Umbilical cord (tissue), 2 donors: Measurements from ENCODE around the gene SEH1L. TPM values are rescaled to one million over a fixed set of nuclear protein-coding genes. Genes with fewer than 3 reads are reported as not detected.
"Not testable (repeated sequence)": the region's sequence is repeated elsewhere in the genome, so short reads cannot be mapped to it uniquely, and the experiment has no call there.

Experiments used
- DNase-seq: peaks from one replicate; pipeline ENCODE4 v3.0.0-alpha.2; 2015; ENCODE audit warnings: low spot score
- total RNA-seq: library from RNA; depleted of rRNA; stranded (reverse); fragments of >200 nt; gene quantifications from one replicate; pipeline ENCODE4 v1.2.3, GENCODE V29; 2014; ENCODE audit warnings: low replicate concordance; ENCODE audit not compliant: insufficient read depth

Gene SEH1L, protein sequence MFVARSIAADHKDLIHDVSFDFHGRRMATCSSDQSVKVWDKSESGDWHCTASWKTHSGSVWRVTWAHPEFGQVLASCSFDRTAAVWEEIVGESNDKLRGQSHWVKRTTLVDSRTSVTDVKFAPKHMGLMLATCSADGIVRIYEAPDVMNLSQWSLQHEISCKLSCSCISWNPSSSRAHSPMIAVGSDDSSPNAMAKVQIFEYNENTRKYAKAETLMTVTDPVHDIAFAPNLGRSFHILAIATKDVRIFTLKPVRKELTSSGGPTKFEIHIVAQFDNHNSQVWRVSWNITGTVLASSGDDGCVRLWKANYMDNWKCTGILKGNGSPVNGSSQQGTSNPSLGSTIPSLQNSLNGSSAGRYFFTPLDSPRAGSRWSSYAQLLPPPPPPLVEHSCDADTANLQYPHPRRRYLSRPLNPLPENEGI
- total RNA-seq, result 21.4 TPM

DNA sequence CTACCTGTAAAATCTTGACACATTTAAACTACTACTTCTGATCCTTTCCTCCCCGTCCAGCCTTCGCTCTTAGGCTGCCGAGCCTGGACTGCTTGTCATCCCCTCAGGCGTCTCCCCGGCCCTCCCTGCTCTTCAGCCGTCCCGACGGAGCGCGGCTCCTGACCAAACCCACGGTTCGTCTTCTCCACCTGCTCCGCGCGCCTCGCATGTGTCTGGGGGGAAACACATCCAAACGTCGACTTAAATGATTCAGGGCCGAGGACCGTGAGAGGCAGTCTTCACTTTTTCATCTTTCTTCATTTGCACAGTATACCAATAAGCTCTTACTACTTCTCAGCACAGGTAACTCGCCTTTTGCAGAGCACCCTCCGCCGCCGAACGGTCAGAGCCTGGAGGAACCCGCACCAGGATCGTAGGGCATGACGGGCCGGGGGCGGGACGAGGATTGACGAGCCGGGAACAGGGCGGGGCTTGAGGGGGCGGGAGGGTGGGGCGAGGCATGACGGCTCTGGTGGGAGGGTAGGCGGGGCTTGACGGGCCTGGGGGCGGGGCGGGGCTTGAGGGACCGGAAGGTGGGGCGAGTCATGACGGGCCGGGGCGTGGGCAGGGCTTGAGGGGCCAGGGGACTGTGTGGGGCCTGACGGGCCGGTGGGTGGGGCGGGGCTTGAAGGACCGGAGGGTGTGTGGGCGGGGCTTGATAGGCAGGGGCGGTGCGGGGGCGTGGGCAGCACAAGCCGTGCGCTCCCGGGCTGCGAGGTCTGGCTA lies at the start of gene SEH1L:
TSS of gene SEH1L (plus strand) at position 727 of the 765 bp plus-strand sequence. CDS start 111 bp downstream, outside the sequence.
- peak; percentile 99 for DNase-seq

DNA sequence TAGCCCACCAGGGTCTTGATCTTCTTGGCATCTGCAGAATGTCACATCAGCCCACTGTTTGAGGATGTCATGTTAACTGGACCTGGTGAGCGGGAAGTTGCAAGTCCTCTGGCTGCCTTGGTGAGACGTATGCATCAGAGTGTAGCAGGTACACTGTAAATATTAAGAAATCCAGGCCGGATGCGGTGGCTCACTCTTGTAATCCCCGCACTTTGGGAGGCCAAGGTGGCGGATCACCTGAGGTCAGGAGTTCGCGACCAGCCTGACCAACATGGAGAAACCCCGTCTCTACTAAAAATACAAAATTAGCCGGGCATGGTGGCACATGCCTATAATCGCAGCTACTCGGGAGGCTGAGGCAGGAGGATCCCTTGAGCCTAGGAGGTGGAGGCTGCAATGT lies 46.6 kb upstream of the SEH1L start:
- DNase-seq, result not testable (repeated sequence)

DNA sequence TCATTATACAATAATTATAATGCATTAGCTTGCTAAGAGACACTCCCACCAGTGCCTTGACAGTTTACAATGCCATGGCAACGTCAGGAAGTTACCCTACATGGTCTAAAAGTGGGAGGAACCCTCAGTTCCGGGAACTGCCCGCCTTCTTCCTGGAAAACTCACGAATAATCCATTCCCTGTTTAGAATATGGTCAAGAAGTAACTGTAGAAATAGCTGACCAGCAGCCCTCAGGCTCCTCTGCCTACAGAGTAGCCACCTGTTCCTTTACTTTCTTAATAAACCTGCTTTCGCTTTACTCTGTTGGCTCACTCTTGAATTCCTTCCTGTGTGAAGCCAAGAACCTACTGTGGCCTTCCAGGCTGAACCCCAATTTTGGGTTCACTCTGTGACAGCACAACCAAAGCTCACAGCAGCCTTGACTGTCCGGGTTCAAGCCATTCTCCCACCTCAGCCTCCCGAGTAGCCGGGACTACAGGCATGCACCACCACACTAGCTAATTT lies 43.7 kb upstream of the SEH1L start:
- no peak for DNase-seq

DNA sequence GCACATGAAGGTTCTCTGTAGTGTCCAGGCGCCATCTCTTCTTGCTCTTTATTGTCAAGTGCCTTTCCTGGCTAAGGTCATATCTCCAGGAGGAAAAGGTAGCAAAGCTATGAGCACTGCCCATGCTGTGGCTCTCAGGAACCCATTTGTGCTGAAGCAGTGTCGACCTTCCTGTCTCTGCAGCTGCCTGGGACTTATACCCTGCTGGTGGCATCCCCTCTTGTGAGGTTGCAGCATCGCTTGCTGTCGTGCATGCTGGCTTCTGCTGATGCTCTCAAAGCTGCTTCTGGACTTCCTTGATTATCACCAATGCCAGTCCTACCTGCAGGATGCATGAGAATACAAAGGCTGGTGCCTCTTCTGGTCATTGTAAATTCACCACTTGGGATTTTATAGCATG lies 41.7 kb upstream of the SEH1L start:
- DNase-seq, result no peak

DNA sequence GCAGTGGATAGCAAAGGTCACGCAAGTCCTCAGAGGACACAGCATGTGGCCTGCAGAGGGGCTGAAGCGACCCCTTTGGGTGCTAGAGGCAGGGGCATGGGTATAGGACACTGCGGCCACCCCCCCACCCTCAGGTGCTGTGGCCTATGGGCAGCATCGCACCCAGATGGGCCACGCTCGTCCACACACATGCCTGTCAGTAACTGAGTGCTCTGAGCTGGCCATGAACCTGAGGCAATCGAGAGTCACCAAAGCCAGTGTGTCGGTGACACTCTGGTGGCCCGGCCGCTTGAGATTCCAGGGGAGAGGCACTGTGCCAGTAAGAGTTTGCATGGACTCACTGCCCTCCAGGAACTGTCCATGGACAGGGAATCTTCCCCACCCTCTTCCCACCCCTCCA lies 41.0 kb upstream of the SEH1L start:
- DNase-seq, result no peak

DNA sequence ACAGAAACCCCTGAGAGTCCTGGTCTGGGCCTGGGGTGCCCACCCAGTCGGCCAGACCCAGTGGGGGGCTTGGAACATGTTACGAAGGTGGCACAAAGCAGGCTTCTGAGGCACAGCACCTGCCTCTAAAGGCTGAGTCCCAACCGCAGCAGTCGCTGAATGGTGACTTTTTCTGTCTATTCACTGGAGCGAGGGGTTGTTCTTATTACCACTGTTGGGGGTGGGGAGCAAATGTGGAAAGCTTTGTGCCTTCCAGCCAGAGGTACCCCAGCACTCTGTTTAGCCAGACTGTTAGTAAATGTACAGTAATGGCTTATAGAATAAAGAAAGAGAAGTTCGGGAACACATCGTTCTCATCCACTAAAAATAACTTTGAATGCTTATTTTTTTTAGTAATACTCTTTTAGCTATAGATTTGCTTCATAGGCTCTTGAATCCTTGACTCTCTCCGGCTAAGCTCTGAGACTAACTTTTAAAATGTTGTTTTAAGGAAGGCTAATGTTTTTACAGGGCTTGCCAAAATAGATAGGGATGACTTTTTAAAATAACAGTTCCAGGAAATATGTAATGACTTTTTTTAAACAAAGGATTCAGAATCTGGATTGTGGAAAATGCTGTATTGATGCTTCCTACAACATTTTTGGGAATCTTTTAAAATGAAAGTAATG lies 40.4 kb upstream of the SEH1L start:
- DNase-seq, result peak; percentile 65

DNA sequence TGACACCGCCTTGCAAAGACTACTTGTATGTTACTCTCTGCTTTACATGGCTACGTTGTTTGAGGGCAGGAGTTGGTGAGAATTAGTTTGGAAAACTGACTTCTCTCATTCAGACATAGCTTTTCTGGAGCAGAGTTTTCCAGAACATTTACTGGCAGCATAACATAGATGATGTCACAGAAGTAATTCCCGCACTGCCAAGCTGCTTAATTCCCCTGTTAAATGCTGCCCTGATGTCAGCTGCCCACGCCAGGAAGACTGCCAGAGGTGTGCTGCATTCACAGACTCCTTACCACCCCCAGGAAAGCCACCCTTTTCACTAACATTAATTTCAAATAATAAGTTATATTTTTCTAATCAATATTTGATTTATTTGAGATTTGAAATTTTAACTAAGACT lies 39.1 kb upstream of the SEH1L start:
- DNase-seq, result no peak

DNA sequence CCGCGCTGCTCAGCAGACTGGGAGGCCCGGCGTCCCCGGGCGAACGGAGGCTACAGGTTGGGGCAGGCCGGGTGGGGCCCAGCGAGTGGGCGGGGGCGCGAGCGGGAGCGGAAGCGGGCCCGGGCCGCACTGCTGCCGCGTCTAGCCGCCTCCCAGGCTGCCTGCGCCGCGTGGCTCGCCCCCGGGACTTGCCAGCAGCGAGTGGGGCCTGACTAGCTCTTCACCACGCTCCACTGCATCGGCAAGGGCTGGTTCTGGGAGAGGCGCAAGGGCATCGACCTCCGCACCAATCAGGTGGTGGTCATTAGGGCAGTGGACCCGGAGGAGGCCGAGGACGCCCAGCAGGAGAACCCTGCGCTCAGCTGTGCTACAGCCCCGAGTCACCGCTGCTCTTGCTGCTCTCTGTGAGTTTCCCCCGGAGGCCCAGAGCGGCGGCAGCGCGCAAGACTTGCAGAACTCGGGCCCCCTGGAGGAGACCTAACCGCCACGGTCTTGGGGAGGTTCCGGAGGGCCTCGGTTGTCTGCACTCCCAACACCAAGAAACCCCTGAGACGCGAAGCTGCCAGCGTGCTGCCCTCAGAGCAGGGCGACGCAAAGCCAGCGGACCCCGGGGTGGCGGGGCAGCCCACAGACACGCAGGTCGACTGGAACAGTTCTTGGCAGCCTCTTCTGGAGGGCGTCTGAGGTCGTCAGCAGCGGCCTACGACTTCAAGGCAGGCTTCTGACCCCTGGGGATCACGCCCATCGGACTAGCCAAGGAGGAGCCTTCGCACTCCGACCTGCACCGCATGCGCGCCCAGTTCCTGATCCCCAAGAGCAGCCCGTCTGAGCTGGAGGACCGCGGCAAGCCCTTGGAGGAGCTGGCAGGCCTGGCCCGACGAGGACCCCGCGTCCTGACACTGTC lies 36.5 kb upstream of the SEH1L start:
- peak; percentile 44 for DNase-seq

DNA sequence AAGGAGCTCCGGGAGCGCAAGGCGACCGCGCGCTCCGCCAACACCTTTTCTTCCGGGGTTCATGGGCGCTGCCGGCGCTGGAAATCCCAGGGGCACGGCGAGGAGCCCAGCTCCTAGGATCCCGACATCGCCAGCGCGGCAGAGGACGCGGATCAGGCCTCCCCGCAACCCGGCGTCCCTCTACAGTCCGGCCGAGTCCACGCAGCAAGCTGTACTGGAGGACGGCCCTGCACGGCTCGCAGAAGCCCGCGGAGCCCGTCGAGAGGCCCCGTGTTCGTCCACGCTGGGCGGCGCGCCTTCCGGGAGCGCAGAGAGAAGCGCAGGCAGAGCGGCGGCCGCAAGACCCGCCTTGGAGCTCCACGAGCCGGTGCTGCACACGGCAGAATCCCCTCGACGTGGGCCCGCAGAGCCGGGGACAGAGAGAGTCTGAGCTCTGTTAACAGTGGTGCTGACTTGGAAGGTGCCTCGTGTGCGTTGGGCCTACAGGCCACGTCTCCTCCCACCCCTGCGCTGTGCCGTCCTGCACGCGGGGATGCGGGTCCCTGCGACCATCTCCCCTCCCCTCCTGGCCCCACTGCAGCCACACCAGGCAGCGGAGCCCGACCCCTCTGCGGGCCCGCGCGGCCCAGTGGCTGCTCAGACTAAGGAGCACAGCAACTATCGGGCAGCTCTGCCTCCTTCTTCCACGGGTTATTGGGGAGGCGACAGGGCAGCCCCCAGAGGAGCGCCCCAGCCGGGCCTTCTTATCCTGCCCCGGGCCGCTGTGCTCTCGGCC lies 35.7 kb upstream of the SEH1L start:
- no peak for DNase-seq

DNA sequence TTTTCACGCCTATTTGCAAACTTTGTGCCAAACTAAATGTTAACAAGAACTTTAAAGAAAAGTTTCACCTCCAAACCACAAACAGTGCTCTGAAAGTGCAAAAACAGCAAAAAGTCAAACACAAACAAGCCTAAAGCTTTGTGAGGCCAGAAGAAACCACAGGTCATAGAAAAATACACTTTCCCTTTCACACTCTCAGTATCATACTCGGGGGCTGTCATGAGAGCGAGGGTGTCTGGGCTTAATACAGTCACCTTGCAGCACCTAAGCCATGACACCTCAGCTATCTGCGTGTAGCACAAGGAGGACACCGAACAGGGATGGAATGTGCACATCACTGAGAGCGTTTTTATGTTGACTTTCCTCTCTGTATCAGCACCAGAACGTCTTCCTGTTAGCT lies 26.6 kb upstream of the SEH1L start:
- no peak for DNase-seq

DNA sequence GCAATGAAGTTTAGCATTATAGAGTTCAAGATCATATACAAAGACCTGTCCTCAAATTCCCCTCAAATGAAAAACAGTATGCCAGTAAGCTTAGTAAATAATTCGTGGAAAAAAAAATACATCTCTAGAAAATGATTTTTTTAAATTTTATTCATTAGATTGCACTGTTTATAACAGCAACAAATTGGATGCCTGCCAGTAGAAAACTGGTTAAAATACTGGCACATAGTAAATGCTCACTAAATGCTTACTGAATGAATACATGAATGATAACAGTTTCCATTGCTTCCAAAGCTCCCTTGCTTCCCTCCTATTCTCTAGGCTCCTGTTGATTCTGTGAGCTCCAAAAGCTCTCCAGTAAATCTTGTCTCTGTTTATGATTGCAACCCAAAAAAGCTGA lies 25.5 kb upstream of the SEH1L start:
- DNase-seq, result no peak

DNA sequence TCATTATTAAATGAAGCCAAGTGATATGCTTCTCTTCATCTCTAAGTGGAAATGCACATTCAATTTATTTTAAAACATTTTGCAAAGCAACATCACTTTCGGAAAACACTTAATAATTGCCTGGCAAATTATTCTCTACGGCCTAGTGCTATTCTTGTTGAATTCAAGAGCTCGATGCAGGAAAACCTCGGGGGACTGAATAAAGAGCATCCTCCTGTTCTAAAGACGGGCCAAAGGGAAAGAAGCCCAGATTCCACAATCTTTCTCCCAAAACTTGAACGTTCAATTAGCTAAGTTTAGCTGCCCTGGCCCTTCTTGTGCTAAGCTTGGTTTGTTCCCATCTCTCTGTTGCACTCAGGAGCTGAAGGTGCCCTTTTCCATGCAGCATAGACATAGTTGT lies 23.2 kb upstream of the SEH1L start:
- no peak for DNase-seq

DNA sequence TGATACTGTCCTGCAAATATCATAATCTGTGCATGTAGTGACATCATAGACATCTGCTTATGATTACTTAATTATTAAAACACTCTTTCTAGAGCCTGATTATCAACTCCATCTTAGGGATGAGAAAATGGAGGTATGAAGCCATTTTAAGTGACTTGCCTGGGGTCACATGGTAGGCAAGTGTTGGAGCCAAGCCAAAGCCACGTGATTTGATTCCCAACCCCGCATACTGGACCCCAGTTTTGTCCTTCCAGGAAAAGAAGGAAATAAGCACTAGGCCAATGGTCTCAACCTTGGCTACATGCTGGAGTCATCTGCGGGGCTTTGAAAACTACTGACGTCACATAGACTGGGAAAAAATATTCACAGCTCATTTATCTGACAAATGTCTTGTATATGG lies 19.6 kb upstream of the SEH1L start:
- DNase-seq, result no peak

DNA sequence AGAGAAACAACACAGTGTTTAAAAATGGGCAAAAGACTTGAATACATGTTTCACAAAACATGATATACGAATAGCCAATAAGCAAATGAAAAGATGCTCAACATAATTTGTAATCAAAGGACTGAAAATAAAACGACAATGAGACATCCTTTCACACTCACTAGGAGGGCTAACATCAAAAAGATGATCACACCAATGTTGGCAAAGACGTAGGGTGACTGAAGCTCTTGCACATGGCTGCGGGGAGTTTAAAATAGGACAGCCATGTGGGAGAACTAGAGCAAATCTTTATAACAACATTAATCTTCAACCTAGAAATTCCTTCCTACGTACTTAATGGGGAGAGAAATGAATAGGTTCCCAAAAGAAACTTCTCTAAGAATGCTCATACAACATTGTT lies 19.2 kb upstream of the SEH1L start:
- DNase-seq, result no peak

DNA sequence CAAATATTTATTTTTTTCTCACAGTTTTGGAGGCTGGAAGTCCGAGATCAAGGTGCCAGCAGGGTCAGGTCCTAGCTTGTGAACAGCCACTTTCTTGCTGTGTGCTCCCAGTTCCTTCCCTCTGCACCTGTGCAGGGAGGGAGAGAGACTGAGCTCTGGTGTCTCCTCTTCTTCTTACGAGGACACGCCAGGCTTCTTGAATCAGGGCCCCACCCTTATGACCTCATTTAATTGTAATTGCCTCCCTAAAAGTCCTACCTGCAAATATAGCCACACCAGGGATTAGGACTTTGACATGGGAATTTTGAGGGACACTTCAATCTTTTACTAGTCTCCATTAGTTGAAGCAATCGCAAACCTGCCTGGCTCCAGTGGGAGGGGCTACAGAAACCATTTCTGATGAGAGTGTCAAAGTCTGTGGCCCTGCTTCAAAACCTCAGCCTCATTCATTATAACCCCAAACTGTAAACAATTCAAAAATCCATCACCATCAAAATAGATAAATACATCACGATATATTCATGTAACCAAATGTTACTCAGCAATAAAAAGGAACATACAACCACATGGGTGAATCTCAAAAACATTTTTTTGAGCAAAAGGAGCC lies 18.2 kb upstream of the SEH1L start:
- DNase-seq, result no peak

DNA sequence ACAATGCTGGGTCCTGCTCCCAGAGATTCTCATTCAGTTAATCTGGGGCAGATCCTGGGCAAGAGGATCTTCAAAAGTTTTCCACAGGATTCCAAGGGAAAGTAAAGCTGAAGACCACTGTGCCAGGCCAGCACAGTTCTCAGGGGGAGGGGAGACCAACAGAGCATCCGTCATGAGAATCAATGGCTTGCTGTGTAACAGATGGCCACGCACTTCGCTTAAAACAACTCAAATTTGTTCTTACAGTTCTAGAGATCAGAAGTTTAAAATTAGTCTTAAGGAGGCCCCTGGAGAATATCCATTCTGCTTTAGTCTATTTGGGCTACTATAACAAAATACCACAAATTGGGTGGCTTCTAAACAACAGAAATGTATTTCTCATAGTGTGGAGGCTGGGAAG lies 17.4 kb upstream of the SEH1L start:
- no peak for DNase-seq

DNA sequence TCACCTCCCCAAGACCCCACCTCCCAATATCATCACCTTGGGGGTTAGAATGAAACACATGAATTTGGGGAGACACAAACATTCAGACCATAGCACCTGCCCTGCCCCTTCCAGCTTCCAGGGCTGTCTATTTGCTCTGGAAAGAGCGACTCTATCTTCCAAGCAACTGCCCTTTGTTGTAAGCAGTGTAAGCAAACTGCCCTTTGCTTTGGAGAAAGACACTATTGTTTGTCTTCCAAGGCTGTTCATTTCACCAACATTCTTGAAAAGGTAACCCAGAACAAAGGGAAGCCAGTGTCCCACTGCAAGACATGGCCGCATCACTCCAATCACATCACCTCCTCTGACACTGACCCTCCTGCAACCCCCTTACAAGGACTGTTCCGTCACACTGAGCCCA lies 16.9 kb upstream of the SEH1L start:
- DNase-seq, result no peak

DNA sequence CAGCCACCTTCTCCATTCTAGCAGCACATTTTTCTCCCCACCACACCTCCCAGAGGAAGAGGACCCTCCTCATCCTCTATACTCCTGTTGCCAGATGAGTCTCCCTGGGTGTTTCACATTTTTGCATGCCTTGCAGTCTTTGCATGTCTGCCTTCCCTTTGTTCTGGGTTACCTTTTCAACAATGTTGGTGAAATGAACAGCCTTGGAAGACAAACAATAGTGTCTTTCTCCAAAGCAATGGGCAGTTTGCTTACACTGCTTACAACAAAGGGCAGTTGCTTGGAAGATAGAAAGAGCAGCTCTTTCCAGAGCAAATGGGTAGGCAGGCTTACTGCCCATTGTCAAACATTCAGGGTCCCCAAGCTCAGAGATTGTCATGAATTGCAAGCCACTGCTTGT lies 14.5 kb upstream of the SEH1L start:
- no peak for DNase-seq

DNA sequence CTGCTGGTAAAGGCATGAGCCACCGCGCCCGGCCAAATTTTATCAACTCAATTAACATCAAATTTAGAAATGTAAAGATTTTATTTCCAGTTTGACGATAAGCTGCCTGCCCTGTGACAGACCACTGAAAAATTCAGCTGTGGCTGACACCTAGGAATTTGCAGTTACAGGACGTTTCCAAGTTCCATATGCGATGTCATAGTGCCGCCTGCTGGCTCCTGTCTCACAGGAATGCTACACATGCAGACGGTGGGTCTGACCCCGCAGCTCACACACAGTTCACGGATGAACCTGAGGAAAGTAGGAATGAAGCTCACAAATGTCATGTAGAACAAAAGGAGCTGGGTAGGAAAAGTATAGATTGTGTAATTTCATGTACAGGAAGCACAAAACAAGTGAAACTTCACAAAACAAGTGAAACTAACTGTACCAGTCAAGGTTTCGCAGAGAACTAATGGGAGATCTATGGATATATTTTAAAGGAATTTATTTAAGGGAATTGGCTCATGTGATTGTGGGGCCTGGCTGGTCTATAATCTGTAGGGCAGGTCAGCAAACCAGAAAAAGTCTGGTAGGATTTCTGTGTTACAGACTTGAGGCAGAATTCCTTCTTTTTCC lies 13.2 kb upstream of the SEH1L start:
- peak; percentile 86 for DNase-seq
